ENCODE results near the gene CCHCR1.

The CCHCR1 gene

DNA sequence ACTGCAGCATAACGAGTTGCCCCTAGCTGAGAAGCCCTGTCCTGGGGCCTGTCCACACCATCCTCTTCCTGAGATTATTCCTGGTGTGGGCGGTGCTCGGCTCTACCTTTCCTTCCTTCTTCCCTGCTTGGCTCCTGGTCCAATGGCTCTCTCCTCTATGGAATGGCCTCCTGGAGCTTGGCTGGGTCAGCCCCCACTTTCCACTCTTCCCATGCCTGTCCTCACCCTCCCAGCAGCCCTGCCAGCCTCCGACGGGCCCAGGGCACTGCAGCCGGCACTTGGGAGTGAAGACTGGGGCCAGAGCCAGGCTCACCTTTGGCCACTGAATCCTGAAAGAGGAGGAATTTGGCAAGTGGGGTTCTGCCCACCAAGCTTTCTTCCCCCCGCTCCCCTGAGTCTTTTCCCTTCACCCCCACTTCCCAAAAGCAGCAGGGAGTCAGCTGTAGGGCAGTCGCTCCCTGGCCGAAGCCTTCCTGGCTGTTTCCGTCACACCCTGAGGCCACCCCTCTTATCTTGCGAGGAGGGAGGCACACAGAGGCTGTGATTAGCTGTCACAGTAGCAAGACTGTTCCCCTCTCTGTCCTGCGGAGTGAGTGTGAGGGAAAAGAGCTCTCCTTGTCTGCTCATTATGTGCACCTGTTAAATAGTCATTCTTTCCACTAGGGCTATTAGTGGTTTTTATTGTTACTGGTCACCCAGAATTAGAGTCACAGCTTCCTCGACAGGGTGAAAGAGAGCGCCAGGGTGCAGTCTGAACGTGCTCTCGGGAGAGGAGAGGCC lies 31.0 kb downstream of the CCHCR1 start:
- no peak for DNase-seq

DNA sequence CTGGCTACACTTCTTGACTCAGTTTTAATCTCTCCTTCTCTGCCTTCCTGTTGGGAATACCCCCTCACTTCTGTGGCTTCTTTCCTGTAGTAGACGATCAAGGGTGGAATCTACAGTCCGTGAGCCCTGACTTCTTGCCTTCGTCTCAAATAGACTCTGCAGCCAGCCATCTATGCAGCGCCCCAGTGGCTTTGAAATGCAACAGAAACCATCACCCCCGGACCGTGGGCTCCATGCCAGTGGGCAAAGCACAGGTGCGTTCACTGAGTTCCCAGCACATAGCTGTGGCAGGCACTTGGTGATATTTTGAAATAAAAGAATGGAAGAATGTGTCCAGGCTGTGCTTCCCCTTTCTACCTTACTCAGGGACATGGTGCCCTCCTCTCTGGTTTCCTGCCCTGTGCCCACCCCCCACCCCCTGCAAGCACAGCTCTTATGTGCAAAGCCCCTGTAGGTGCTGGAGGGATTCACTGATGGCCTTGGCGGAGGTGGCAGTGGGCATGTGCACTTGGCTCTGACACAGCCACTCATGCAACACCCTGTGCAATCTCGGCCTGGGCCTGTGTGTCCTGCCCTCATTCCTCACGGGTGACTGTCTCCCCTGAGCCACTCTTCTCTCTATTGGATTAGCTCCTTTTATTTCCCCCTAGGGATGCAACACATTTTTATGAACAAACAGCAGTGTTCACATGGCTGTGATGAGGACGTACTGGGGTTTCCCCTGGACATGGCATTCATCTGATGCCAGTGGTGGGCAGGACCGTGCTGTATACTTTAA lies 31.8 kb downstream of the CCHCR1 start:
- no peak for DNase-seq

DNA sequence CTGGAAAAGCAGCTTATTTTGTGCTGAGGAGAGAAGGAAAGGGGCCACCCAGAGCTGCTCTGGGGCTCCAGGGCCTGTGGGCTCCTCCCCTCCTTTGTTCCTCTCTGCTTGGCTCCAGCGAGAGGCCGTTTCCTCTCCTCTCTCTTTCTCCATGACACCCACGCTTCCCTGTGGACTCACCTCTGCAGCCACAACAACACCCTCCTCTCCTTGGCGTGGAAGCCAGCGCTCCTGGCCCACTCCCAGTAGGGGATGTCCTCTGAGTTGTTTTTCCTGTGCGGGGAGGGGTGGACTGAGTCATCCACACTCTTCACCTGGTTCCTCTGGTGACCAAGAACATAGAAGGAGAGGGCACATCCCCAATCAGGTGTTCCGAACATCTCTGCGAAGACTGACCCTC lies 32.4 kb downstream of the CCHCR1 start:
- no peak for DNase-seq

DNA sequence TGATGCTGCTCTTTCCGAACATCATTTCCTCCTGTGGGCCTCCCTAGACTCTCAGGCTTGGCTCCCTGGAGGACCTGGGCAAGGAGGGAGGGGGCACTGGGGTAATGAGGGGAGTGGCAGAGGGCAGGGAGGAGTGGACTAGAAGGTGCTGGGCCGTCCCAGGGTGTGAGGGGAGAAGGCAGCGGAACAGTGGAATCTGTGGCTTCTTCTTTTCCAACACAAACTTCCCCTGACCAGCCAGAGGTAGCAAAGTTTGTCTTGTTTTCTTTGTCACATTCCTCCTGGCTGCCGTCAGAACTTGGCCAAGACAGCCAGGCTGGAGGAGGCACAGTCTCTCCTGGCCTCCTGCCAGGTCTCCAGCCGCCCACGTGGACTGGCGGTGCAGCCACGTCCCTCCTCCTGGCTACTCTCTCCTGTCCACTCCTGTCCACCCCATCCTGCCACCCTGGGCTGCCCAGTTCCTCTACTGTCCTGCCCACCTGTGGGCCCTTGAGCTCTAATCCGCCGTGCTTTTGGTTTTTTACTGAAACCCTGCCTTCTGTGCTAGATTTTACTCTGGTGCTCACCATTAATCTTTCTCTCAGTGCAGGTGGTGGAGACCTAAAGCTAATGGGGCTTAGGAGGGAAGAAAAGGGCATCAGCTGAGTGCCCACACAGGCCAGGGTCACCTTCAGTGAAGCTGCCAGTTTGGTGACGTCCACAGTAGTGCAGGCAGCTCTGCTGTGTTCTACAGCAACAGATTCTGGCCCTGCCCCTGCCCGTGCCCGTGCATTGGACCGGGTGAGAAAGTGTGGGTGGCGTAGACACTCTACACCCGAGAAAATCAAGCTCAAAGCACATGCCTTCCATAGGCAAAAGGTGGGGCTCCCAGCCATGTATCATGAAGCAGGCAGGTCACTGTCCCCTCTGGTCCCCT lies 34.6 kb downstream of the CCHCR1 start:
- no peak for DNase-seq

DNA sequence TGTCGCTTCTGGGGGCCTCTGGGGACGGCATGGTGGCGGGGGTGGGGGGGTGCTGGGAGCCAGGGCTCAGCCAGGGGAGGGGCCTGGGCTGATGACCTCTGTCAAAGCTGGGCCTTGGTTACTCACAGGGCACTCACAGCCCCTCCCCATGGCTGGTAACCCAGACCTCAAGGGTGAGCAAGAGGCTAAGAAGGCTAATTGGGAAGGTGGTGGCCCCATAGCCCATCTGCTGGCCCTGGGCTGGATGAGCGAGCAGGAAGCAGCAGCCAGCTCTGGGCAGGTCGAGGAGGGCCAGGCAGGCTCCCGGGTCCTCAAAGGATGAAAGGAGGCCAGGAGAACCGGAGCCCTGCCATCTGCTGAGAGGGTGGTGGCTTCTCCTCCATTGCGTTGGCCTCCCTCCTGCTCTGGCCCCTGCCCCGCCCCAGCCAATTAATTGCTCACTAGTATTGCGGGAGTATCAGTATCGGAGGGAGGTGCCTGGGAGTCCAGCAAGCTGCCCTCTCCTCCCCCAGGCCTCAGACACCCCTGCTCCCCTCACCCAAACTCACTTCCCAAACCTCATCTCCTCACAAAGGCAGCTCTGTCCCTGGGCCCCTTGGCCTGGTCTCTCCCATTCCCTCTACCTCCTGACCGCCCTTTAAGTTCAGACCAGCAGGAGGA lies 36.3 kb downstream of the CCHCR1 start:
- DNase-seq, result no peak

DNA sequence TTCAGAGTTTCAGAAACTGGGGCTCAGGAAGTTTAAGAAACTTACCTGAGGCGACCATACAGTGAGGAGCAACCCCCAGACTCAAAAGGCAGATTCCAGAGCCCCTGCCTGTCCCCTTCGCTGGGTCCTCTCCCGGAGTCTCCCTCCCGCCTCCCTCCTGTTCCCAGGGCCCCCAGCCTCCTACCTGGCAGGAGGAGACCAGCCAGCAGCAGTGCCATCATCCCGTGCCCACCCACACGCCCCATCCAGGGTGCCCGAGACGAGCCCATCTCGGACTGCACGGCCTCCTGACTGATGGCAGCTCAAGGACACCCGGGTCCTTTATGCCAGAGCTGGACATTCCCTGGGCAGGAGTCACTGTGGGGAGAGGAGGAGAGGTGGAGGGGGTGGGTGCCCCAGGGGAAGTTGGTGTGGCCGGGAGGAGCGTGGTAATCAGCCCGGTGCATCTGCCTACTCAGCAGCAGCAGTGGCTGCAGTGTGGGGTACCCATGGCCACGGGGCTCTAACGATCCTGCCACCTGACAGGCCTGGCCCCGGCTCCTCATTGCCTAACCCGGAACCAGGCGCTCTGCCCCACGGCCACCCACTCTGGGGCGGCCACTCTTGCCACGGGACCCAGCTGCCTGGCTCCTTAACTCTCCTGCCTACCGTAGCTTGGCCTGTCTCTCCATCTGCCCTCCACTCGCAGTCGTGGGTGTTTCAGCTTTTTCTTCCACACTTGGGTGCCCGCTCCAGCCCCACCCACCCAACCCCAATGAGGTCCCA lies 37.3 kb downstream of the CCHCR1 start, which contains the start of gene CDSN:
CDSN (minus strand) TSS at position 296 of the 765 bp plus-strand sequence; CDS start at position 269, 27 bp downstream.
- DNase-seq, result no peak

DNA sequence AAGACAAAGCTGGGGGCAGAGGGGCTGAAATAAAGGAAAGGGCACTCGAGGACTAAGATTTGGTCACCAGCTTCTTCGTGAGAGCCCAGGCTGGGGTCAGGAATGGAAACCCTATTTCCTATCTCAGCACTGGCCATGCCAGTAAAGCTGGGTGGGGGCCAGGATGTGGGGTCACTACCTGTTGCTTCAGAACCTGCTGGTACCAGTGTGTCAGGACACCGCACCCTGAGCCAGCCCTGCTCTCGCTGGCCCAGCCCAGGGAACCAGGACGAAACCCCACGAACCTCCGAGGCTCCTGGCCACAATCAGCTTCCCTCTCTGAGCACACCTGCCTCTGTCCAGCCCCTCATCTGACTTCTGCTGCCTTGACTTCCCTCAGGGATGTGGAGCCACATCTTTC lies 39.4 kb downstream of the CCHCR1 start:
- DNase-seq, result no peak

DNA sequence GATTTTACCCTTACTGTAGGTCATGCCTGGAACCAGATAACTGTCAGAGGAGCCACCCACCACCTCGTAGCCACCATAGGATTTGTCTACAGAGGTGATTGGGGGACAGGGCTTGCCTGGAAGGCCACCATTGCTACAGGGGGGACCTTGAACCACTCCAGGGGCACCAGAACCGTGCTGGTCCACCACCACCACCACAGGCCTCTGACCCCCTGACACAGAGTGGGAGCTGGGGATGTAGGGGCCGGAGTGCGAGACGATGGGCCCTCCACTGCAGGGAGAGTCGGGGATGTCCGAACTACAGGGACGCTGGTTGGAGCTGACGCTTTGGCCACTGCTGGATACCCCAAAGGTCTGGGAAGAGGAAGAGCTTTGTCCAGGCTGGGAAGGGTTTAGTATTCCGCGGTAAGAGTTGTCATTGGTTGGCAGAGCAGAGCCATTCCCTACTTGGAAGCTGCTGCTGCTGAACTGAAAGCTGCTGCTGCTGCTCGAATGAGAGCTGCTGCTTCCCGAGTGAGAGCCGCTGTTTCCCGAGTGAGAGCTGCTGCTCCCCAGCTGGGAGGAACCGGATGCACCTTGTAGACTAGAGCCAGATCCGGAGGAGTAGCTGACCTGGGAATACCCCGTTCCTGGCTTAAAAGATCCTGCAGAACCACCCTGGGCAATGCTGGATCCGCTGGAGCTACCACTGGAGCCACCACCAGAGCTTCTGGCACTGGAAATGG lies 40.8 kb downstream of the CCHCR1 start:
- no peak for DNase-seq

DNA sequence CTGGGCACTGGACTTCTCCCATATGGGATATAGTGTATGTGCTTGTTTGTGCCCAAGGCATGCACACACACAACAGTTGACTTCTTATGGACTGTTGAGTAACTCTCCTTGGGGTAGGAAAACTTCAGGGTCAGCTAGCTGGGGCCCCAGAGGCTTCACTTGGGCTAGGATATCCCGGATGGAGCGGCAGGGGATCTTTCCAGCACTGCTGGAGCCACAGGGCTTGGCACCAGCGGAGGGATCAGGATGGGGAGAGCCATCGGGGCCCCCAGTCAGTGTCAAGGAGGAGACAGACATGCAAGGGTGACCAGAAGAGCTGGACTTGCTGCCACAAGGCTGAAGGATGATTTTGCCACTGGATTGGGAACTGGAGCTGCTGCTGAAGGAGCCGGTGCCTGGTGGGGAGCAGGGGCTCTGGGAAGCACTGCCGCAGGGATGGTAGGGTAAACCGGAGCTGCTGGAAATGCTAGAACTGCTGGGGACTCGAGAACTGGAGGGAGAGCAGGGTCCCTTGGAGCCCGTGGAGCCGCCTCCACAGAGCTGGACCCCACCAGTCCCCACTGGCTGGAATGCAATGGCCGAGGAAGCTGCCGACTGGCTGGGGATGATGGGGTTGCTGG lies 41.6 kb downstream of the CCHCR1 start:
- DNase-seq, result no peak

DNA sequence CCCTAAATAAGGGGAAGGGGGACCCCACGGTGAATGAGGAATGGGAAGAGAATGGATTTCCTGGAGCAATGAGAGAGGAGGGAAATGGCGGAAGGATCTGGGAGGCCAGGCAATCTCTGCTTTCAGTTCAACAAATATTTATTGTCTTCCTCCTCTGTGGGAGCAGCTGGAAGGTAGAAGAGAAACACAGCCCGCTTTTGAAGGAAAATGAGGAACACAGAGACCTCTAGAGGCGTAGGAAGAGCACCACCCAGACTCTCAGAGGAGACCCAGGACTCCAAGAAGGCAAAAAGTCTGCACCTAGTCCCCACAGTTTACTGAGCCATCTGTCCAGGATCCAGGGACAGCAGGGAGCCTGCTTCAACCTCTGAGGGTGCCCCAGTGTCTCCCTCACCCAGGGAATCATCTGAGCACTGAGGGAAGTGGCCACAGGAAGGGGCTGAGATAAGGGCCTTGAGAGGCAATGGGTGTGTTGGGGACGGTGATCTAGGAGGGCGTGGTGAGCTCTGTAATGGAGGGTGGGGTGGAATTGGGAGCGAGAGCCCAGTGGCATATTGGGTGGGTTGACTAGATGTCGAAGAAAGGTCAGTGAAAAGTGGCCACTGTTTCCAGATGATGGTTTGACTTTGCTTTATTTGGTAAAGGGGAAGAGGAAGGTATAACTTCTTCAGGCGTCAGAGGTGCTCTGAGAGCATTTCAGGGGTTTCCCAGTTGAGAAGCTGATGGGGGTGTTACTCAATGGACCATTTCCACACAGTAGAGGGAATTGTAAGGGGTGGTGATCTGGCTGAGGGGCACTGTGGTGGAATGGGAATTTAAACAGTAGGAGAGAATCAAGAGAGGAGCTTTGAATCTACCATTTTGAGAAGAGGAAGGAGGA lies 42.4 kb downstream of the CCHCR1 start:
- DNase-seq, result no peak

DNA sequence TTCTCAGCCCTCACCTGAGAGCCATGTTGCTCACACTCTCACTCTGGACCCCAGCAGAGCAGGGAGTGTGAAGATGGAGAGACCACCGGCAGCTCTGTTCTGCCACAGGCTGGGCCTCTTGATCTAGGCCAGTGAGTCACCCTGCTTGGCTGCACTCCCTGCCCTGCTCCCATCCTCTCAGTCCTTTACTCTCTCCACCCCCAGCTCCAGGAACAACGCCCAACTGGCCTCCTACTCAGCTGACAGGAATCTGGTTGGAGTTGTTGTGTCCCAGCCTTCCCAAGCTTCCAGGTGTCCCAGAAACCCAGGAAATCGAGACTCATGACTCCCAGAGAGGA lies 43.1 kb downstream of the CCHCR1 start, which contains the start of gene PSORS1C1:
PSORS1C1 (plus strand) TSS at position 260 of the 338 bp plus-strand sequence. CDS start 14,833 bp downstream, outside the sequence.
- no peak for DNase-seq

DNA sequence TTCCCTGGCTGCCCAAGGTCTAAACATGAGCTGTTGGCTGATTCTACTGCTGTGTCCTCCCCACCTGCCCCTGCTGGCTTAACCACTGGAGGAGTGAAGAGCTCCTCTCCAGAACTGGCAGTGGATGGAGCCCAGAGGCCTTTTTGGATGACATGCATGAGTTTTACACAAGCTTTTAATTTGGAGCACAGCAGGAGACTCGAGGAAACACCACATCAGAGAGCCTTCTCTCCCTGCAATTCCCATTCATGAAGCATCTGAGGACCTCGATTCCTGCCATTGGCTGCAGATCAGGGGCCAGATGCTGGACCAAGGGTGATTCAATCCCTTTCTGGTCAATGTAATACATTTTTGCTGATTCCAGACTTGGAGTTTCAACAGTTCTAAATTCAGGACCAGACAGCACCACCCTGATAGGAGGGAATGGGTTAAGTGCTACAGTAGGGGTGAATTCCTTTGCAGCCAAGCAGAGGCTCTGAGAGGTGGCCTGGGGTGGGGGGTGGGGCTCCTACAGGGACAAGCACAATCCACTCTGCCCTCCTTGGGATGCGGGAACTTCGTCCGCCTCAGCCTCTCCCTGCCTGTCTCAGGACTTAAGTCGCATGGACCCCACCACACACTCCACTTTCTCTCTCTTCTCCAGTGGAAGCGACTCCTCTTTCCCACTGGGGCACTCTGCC lies 43.6 kb downstream of the CCHCR1 start:
- DNase-seq, result no peak

DNA sequence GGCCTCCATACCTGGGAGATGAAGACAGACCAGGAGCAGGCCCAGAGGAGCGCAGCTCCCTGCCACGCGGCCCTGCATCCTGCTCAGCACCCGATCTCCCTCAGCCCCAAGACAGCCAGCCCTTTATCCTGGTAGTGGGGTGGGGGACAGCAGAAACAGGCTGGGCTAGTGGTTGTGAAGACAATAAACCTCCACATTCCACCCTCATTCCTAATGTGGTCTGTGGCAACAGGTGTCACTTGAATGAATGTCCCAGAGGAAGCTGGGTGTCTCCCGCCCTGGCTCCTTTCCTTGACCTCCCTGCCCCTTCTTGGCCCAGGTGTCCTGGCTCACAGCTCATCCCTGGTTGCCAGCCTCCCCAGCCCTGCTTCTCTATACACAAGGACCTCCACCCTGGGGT lies 45.1 kb downstream of the CCHCR1 start, which contains the start of gene C6orf15:
C6orf15 (minus strand) TSS at position 98 of the 400 bp plus-strand sequence; CDS start at position 78, 20 bp downstream.
- no peak for DNase-seq

DNA sequence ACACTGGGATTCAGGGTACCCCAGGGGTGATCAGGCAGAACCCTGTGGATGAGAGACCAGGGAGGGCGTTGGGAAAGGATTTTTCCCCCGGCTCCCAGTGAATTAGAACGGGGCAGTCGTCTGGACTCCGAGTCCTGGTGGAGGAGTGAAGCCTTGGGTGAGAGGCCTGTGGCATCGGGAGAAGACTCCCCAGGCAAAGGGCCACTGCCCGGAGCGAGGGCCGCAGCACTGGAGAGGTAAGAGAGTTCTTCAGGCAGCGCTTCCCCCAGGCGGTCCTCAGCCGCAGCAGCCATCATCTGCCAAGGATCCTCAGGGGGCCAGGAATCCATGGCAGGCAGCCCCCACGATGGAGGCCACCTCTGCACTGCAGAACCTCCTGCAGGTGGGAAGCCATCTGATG lies 45.9 kb downstream of the CCHCR1 start:
- DNase-seq, result no peak

DNA sequence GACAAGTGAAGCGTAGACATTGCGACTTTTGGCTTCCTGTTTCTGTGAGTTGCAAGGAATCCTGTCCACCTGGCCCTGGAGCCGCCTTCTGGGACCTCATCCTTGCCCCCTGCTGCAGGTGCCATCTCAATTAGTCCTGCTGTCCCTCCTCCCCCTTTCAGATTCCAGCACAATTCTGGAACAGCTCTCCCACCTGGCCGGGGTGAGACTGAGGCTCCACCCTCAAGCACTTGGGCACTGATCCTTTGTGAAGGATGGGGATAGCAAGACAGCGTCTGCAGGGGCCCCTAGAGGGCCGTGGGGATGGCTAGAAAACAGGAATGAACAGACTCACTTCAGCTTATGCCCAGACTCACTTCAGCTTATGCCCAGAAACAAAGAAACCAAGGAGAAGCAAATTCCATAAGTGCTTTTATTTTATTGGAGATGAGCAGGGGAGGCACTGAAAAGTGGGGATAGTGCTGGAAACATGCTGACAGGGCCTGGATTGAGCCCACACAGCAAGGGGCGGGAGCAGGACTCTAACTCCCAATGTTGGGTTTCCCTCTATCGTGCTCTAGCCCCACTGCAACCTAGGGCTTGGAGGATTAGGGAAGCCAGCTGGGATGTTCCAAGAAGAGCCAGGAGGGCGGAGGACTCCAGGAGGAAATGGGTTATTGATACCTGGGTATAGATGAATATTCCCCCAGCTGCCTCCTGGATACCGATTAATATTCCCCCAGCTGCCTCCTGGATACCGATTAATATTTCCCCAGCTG lies 46.6 kb downstream of the CCHCR1 start:
- DNase-seq, result no peak

DNA sequence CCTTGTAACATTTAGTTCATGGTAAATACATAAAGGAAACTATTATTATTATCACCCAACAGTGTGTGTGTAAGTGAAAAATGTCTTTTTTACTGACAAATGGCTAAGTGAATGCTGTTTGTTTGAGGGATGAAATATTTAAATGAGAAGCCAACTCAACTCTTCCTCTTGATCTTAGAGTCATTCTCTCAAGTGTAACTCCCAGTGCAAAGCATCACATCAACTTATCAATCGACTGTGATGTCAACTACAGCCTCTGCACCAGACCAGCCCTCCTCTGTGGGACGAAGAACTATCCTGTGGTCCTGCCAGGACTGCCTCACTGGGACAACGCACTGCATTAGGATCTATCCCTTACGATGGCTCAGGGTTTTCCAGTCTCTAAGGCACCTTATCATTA lies 50.5 kb downstream of the CCHCR1 start:
- DNase-seq, result no peak

DNA sequence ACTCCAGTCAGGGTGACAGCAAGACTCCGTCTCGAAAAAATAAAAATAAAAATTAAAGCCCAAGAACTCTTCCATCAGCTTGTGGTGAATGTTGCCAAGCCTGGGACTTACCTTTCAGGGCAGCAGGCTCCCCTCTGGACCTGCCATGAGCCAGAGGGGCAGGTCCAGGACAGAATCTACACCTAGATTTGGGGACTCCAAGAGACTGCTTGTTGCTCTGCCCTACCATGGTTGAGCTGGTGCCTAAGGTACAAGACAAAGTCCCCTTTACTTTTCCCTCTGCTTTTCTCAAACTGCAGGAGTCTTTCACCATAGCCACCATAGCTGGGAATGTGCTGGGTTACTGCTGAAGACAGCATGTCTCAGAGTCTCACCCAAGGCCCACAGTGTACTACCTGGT lies 54.5 kb downstream of the CCHCR1 start:
- DNase-seq, result no peak

DNA sequence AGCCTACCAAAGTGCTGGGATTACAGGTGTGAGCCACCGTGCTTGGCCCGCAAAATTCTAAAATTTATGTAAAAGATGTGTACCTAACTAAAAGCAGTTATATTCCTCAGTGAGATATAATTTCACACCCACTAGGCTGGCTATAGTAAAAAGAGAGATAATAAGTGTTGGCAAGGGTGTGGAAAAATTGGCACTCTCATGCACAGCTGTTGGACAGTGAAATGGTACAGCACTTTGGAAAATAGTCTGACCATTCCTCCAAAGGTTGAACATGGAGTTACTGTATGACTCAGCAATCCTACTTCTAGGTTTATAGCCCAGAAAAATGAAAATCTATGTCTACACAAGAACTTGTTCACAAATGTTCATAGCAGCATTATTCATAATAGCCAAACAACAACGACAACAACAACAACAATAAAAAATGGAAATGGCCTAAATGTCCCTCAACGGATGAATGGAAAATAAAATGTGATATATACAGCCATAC lies 59.1 kb downstream of the CCHCR1 start:
- DNase-seq, result no peak
